GM23338 (cell line): ENCODE data around the gene MRPS6. TPM values are rescaled to one million over a fixed set of nuclear protein-coding genes. Genes with fewer than 3 reads are reported as not detected.

Source experiments
- ATAC-seq: fragments of 200-7000 bp; cut with Tn5 transposase; 3 replicates; pipeline ENCODE4 v1.9.1; 2020
- DNase-seq: peaks from one replicate; pipeline ENCODE4 v3.0.0-alpha.2; 2015; ENCODE audit warnings: low spot score
- H2AFZ ChIP-seq: fragments of 200-600 bp; sonication (generic); 2 replicates; pipeline ENCODE4 v1.8.0; 2016; ENCODE audit warnings: antibody characterized with exemption, mild to moderate bottlenecking, moderate library complexity
- H3F3A ChIP-seq: fragments of 200-600 bp; sonication (generic); replicated peaks from 2 replicates; pipeline ENCODE4 v1.8.0; 2017; ENCODE audit warnings: antibody characterized with exemption, mixed run types, low read depth
- H3K27ac ChIP-seq: fragments of 200-600 bp; sonication (generic); 2 replicates; pipeline ENCODE4 v1.6.1; 2016; ENCODE audit warnings: low read depth
- H3K27me3 ChIP-seq: fragments of 200-600 bp; sonication (generic); 2 replicates; pipeline ENCODE4 v1.8.0; 2016; ENCODE audit warnings: mild to moderate bottlenecking, mixed run types, moderate library complexity; ENCODE audit not compliant: insufficient read depth
- H3K36me3 ChIP-seq: fragments of 200-600 bp; sonication (generic); 2 replicates; pipeline ENCODE4 v1.8.0; 2016; ENCODE audit warnings: mild to moderate bottlenecking; ENCODE audit not compliant: insufficient read depth
- H3K4me1 ChIP-seq: fragments of 200-600 bp; sonication (generic); 2 replicates; pipeline ENCODE4 v1.8.0; 2016; ENCODE audit warnings: mild to moderate bottlenecking, moderate library complexity; ENCODE audit not compliant: insufficient read depth
- H3K4me2 ChIP-seq: fragments of 200-600 bp; sonication (generic); 2 replicates; pipeline ENCODE4 v1.7.1; 2017; ENCODE audit warnings: mixed run types
- H3K4me3 ChIP-seq: fragments of 200-600 bp; sonication (generic); 2 replicates; pipeline ENCODE4 v1.6.1; 2016; ENCODE audit warnings: mixed run types
- H3K79me2 ChIP-seq: fragments of 200-600 bp; sonication (generic); replicated peaks from 2 replicates; pipeline ENCODE4 v1.8.0; 2017; ENCODE audit warnings: mild to moderate bottlenecking; ENCODE audit not compliant: insufficient read depth
- H3K9me2 ChIP-seq: fragments of 200-600 bp; sonication (generic); 2 replicates; pipeline ENCODE4 v1.8.0; 2017; ENCODE audit not compliant: insufficient read depth
- H4K20me1 ChIP-seq: fragments of 200-600 bp; sonication (generic); replicated peaks from 2 replicates; pipeline ENCODE4 v1.8.0; 2017; ENCODE audit warnings: mild to moderate bottlenecking; ENCODE audit not compliant: insufficient read depth
- H3K27ac Mint-ChIP-seq: 2 replicates; pipeline ENCODE4 v1.8.0; 2020; ENCODE audit warnings: inconsistent platforms, mild to moderate bottlenecking, moderate library complexity, mixed read lengths
- H3K27me3 Mint-ChIP-seq: 3 replicates; pipeline ENCODE4 v1.8.0; 2022; ENCODE audit warnings: low read depth, mild to moderate bottlenecking, moderate library complexity, mixed read lengths, inconsistent platforms; ENCODE audit not compliant: insufficient read depth, poor library complexity
- H3K36me3 Mint-ChIP-seq: 3 replicates; pipeline ENCODE4 v1.8.0; 2021; ENCODE audit warnings: low read depth, mild to moderate bottlenecking, inconsistent platforms, moderate library complexity, mixed read lengths
- H3K4me1 Mint-ChIP-seq: 3 replicates; pipeline ENCODE4 v1.8.0; 2020; ENCODE audit warnings: mild to moderate bottlenecking, inconsistent platforms, mixed read lengths
- H3K4me3 Mint-ChIP-seq: 3 replicates; pipeline ENCODE4 v1.8.0; 2021; ENCODE audit warnings: moderate library complexity, mild to moderate bottlenecking, inconsistent platforms, mixed read lengths
- H3K9me3 Mint-ChIP-seq: 3 replicates; pipeline ENCODE4 v1.8.0; 2020; ENCODE audit warnings: moderate library complexity, mild to moderate bottlenecking, inconsistent platforms, mixed read lengths
- CREB1 ChIP-seq: fragments of 250-450 bp; sonication (Bioruptor Pico); IDR thresholded peaks from 2 replicates; pipeline ENCODE4 v1.5.0; 2020; ENCODE audit warnings: low read depth, mild to moderate bottlenecking, moderate library complexity
- EZH2 ChIP-seq: fragments of 200-600 bp; sonication (generic); IDR thresholded peaks from one replicate; pipeline ENCODE4 v1.8.0; 2017; ENCODE audit warnings: antibody characterized with exemption, mild to moderate bottlenecking, low read depth; ENCODE audit not compliant: unreplicated experiment
- EZH2phosphoT487 ChIP-seq: fragments of 200-600 bp; sonication (generic); IDR thresholded peaks from one replicate; pipeline ENCODE4 v1.8.1; 2018; ENCODE audit warnings: antibody characterized with exemption; ENCODE audit not compliant: unreplicated experiment
- JUNB ChIP-seq: IDR thresholded peaks from one replicate; pipeline ENCODE4 v1.6.1; 2016; ENCODE audit warnings: antibody characterized with exemption; ENCODE audit not compliant: unreplicated experiment
- NANOG ChIP-seq: IDR thresholded peaks from 2 replicates; pipeline ENCODE4 v1.6.1; 2016; ENCODE audit warnings: antibody characterized with exemption, borderline replicate concordance
- POLR2AphosphoS5 ChIP-seq: IDR thresholded peaks from 2 replicates; pipeline ENCODE4 v1.6.1; 2016; ENCODE audit warnings: antibody characterized with exemption, low read depth
- STAT1 ChIP-seq: IDR thresholded peaks from one replicate; pipeline ENCODE4 v1.6.1; 2016; ENCODE audit warnings: antibody characterized with exemption; ENCODE audit not compliant: unreplicated experiment
- ZNF114 ChIP-seq: fragments of 250-450 bp; sonication (Bioruptor Pico); IDR thresholded peaks from 2 replicates; pipeline ENCODE4 v1.5.0; 2020; ENCODE audit warnings: mild to moderate bottlenecking, moderate library complexity
- ZNF331 ChIP-seq: fragments of 250-450 bp; sonication (Bioruptor Pico); IDR thresholded peaks from 2 replicates; pipeline ENCODE4 v1.5.0; 2020; ENCODE audit warnings: low read depth, mild to moderate bottlenecking, moderate library complexity
- polyA plus RNA-seq: library from polyadenylated mRNA; unstranded; fragments of >200 nt; fragmentation: Nextera tagmentation; extraction: Ambion mirVana; gene quantifications from 2 replicates; pipeline ENCODE4 v1.2.1, GENCODE V29; 2016
- total RNA-seq: library from RNA; depleted of rRNA; stranded (reverse); fragments of >200 nt; shearing (Covaris generic); gene quantifications from 2 replicates; pipeline ENCODE4 v1.2.3, GENCODE V29; 2014
- TF ChIP-seq, protein P1 (sequence below): IDR thresholded peaks from 2 replicates; pipeline ENCODE4 v1.6.1; 2016; ENCODE audit warnings: antibody characterized with exemption
- TF ChIP-seq, protein P2 (sequence below): fragments of 250-450 bp; sonication (Bioruptor Pico); IDR thresholded peaks from 2 replicates; pipeline ENCODE4 v1.5.0; 2020; ENCODE audit warnings: mild to moderate bottlenecking, moderate library complexity
- TF ChIP-seq, protein P3 (sequence below), 2 experiments: fragments of 200-600 bp in 1 of 2; sonication (generic) in 1 of 2; conservative IDR thresholded peaks; 2 replicates each; pipeline versions ENCODE4 v1.5.1 to v1.6.1; 2016 to 2017; ENCODE audit warnings: antibody characterized with exemption in 2 of 2, low read depth in 2 of 2, mild to moderate bottlenecking in 2 of 2, moderate library complexity in 1 of 2

The MRPS6 gene
- total and polyA plus RNA-seq, 2 experiments from 2014 or later, result 80.5 to 242 TPM

DNA sequence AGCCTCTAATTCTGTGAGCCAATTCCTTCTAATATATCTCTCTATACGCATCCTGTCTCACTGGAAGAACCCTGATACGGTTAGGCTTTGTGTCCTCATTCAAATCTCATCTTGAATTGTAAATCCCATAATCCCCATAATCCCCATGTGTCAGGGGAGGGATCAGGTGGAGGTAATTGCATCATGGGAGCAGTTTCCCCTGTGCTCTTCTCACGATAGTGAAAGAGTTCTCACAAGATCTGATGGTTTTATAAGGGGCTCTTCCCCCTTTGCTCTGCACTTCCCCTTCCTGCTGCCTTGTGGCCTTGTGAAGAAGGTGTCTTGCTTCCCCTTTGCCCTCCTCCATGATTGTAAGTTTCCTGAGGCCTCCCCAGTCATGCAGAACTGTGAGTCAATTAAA is 116.1 kb downstream of the MRPS6 start (continued):
- TF ChIP-seq, protein P1, sequence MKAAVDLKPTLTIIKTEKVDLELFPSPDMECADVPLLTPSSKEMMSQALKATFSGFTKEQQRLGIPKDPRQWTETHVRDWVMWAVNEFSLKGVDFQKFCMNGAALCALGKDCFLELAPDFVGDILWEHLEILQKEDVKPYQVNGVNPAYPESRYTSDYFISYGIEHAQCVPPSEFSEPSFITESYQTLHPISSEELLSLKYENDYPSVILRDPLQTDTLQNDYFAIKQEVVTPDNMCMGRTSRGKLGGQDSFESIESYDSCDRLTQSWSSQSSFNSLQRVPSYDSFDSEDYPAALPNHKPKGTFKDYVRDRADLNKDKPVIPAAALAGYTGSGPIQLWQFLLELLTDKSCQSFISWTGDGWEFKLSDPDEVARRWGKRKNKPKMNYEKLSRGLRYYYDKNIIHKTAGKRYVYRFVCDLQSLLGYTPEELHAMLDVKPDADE, result no peak
- TF ChIP-seq EZH2, result no peak
- no peak for TF ChIP-seq POLR2AphosphoS5

DNA sequence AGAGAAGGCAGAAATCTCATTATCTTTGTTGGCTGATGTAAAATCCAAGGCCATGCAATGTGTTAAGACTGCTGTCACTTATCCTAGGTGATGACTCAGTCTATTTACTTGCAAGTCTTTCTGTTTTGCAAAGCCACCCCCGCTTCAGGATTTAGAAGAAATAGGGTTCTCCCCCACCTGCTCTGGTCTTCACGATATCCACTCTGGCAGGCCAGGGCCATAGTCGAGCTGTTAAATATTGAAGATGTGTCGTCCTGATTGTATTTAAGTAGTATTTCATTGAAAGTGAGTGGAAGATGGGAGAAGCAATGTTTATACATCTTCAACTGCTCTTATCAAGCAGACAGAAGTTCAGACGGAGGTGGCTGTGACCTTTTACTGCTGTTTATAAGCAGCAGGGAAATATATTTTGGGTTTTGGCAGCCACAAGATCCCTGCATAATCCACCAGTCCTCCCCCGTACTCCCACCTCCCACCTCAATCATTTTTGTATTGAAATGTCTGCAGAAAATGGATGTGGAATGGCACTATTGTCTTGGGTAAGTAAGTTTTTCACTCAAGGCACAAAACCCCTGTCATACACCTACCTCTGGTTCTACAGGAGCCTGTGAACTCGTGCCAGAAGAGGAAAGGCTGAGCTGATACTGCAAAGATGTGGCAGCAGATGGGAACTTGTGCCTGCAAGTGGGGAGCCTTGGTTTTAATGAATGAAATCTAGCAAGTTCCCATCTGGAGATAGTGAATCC is 117.4 kb downstream of the MRPS6 start:
- H3K4me3 ChIP-seq, result no peak overlapping the region
- Mint-ChIP-seq H3K36me3 (peaks cover 13% of the 10 kb centered on the region), H3K27ac (no peak overlapping the region), H3K27me3 (peaks cover 7% of the 10 kb centered on the region), H3K4me3 (no peak overlapping the region), H3K9me3 (peaks cover 4% of the 10 kb centered on the region; the same call in 1 of the 3 replicates), H3K4me1 (peaks cover 33% of the 10 kb centered on the region)
- no peak for DNase-seq
- no peaks in the 10 kb centered on the region for H3K27me3 ChIP-seq
- no peak overlapping the region for H3K27ac ChIP-seq
- H3F3A ChIP-seq, result no peaks in the 10 kb centered on the region
- H3K4me1 ChIP-seq, result peaks cover 16% of the 10 kb centered on the region
- no peaks in the 10 kb centered on the region for H3K36me3 ChIP-seq
- no peaks in the 10 kb centered on the region for H4K20me1 ChIP-seq
- H3K9me2 ChIP-seq, result peaks cover 11% of the 10 kb centered on the region; the same call in 1 of the 2 replicates
- no peak for ATAC-seq
- no peaks in the 10 kb centered on the region for H3K79me2 ChIP-seq
- H2AFZ ChIP-seq, result no peak overlapping the region
- no peak overlapping the region for H3K4me2 ChIP-seq
- TF ChIP-seq ZNF114 (no peak), ZNF331 (CRISPR knock-in tag) (no peak), EZH2phosphoT487 (no peak), STAT1 (no peak), NANOG (no peak), POLR2AphosphoS5 (no peak), EZH2 (no peak), CREB1 (no peak), JUNB (no peak)
- TF ChIP-seq, protein P1, result no peak
- TF ChIP-seq, protein P2, sequence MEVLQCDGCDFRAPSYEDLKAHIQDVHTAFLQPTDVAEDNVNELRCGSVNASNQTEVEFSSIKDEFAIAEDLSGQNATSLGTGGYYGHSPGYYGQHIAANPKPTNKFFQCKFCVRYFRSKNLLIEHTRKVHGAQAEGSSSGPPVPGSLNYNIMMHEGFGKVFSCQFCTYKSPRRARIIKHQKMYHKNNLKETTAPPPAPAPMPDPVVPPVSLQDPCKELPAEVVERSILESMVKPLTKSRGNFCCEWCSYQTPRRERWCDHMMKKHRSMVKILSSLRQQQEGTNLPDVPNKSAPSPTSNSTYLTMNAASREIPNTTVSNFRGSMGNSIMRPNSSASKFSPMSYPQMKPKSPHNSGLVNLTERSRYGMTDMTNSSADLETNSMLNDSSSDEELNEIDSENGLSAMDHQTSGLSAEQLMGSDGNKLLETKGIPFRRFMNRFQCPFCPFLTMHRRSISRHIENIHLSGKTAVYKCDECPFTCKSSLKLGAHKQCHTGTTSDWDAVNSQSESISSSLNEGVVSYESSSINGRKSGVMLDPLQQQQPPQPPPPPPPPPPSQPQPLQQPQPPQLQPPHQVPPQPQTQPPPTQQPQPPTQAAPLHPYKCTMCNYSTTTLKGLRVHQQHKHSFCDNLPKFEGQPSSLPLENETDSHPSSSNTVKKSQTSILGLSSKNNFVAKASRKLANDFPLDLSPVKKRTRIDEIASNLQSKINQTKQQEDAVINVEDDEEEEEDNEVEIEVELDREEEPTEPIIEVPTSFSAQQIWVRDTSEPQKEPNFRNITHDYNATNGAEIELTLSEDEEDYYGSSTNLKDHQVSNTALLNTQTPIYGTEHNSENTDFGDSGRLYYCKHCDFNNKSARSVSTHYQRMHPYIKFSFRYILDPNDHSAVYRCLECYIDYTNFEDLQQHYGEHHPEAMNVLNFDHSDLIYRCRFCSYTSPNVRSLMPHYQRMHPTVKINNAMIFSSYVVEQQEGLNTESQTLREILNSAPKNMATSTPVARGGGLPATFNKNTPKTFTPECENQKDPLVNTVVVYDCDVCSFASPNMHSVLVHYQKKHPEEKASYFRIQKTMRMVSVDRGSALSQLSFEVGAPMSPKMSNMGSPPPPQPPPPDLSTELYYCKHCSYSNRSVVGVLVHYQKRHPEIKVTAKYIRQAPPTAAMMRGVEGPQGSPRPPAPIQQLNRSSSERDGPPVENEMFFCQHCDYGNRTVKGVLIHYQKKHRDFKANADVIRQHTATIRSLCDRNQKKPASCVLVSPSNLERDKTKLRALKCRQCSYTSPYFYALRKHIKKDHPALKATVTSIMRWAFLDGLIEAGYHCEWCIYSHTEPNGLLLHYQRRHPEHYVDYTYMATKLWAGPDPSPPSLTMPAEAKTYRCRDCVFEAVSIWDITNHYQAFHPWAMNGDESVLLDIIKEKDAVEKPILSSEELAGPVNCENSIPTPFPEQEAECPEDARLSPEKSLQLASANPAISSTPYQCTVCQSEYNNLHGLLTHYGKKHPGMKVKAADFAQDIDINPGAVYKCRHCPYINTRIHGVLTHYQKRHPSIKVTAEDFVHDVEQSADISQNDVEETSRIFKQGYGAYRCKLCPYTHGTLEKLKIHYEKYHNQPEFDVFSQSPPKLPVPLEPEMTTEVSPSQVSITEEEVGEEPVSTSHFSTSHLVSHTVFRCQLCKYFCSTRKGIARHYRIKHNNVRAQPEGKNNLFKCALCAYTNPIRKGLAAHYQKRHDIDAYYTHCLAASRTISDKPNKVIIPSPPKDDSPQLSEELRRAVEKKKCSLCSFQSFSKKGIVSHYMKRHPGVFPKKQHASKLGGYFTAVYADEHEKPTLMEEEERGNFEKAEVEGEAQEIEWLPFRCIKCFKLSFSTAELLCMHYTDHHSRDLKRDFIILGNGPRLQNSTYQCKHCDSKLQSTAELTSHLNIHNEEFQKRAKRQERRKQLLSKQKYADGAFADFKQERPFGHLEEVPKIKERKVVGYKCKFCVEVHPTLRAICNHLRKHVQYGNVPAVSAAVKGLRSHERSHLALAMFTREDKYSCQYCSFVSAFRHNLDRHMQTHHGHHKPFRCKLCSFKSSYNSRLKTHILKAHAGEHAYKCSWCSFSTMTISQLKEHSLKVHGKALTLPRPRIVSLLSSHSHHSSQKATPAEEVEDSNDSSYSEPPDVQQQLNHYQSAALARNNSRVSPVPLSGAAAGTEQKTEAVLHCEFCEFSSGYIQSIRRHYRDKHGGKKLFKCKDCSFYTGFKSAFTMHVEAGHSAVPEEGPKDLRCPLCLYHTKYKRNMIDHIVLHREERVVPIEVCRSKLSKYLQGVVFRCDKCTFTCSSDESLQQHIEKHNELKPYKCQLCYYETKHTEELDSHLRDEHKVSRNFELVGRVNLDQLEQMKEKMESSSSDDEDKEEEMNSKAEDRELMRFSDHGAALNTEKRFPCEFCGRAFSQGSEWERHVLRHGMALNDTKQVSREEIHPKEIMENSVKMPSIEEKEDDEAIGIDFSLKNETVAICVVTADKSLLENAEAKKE (CRISPR knock-in tag), result no peak
- TF ChIP-seq, protein P3, sequence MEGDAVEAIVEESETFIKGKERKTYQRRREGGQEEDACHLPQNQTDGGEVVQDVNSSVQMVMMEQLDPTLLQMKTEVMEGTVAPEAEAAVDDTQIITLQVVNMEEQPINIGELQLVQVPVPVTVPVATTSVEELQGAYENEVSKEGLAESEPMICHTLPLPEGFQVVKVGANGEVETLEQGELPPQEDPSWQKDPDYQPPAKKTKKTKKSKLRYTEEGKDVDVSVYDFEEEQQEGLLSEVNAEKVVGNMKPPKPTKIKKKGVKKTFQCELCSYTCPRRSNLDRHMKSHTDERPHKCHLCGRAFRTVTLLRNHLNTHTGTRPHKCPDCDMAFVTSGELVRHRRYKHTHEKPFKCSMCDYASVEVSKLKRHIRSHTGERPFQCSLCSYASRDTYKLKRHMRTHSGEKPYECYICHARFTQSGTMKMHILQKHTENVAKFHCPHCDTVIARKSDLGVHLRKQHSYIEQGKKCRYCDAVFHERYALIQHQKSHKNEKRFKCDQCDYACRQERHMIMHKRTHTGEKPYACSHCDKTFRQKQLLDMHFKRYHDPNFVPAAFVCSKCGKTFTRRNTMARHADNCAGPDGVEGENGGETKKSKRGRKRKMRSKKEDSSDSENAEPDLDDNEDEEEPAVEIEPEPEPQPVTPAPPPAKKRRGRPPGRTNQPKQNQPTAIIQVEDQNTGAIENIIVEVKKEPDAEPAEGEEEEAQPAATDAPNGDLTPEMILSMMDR (conservative IDR thresholded peaks at IDR 0.05; ENCODE audit: low read depth in 2 of 2), result no peak
